HG02973 (cell line): ENCODE measurements around the gene IL31RA.
"Not testable (repeated sequence)": the region's sequence is repeated elsewhere in the genome, so short reads cannot be mapped to it uniquely, and the experiment has no call there.

Experiments
- ATAC-seq: cut with Tn5 transposase; IDR thresholded peaks from one replicate; pipeline ENCODE4 v1.9.1; 2021; ENCODE audit warnings: moderate library complexity; ENCODE audit not compliant: unreplicated experiment

The IL31RA gene

DNA sequence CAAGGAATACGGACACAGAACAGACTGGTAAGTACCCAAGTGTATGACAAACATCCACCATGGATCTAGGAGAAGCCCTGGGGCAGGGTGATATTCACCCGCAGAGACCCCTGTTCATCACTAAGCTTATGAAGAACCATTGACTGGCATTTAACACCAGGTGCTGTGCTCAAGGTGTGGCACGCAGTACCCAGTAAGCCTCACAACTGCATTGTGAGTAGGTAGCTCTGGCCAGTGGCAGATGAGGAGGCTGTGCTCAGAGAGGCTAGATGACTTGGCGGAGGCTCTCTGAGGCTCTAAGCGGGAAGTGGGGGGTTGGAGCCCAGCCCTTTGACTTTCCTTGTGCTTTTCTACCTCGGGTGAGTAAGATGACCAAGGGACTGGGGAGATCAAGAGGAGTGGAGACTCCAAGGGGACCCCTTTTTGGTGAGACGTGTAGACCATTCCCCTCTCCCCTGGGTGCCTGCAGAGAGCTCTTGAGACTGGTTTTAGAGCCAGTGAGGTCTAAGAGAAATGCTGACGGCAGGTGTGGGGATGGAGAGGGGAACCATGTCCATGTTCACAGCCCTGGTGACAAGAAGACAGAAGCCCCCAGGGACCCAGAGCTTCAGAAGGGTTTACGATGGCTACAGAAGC is 72.8 kb downstream of the IL31RA start:
- ATAC-seq: no peak

DNA sequence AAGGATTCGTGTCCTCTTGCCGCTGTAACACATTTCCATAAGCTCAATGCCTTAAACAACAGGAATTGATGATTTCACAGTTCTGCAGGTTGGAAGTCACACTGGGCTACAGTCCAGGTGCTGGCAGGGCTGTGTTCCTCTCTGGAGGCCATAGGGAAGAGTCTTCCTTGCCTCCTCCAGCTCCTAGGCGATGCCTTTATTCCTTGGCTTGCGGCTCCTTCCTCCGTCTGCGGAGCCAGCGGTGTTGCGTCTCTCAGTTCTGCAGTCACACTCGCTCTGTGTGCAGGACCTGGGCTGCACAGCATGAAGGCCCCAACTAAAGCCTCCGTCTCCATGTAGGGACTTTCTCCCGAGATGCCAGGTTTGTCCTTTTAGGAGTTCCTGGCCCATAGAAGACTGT is 73.6 kb downstream of the IL31RA start:
- no peak for ATAC-seq

DNA sequence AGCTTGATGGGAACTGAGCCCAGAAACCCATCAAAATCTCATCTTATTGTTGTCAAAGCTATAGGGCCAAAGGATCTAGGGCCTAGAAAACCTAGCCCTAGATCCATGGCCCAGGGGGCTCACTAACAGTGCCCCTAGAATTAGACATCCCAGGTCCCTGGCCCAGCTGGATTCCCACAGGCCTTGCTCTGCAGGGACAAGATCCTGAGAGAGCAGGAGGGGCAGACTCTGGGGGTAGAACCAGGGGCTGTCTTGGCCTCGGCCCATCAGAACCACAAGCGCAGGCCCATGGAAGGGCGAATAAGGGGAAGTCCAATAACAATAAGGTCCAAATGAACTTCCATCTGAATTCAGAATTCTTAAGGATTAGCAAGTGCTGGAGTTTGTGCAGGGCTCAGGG is 74.0 kb downstream of the IL31RA start:
- ATAC-seq: no peak

DNA sequence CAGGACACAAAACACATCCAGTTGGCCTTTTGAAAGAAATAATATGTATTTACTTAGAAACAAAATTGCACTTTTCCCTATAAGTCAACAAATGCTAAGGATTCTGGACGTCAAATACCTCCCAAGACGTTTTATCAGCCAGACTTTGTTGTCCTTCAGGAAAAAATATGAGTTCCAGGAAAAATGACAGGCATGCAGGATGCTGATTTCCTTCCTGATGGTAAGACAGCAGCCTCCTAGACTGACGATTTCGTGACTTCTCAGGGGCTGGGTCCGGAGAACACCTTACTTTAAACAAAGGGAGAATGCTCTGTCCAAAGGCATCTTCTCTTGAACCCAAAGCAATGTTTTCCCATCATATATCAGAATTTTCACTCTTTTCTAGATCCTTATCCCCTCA is 74.6 kb downstream of the IL31RA start:
- ATAC-seq: no peak

DNA sequence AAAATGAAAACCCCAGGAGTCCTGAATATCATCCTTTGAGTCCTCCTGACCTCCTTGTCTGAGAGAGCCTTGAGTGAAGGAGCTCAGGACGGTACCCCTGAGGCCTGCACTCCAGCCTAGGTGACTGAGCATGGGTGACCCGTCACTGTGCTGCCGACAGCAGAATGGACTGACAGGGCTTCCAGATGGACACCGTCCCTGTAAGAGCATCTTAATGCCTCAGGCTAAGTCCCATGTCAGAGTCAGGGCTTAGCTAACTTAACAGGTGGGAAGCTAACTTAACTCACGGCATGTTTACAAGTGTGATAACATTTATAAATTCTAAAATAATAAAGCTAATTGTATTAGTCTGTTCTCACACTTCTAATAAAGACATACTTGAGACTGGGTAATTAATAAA is 75.3 kb downstream of the IL31RA start:
- no peak for ATAC-seq

DNA sequence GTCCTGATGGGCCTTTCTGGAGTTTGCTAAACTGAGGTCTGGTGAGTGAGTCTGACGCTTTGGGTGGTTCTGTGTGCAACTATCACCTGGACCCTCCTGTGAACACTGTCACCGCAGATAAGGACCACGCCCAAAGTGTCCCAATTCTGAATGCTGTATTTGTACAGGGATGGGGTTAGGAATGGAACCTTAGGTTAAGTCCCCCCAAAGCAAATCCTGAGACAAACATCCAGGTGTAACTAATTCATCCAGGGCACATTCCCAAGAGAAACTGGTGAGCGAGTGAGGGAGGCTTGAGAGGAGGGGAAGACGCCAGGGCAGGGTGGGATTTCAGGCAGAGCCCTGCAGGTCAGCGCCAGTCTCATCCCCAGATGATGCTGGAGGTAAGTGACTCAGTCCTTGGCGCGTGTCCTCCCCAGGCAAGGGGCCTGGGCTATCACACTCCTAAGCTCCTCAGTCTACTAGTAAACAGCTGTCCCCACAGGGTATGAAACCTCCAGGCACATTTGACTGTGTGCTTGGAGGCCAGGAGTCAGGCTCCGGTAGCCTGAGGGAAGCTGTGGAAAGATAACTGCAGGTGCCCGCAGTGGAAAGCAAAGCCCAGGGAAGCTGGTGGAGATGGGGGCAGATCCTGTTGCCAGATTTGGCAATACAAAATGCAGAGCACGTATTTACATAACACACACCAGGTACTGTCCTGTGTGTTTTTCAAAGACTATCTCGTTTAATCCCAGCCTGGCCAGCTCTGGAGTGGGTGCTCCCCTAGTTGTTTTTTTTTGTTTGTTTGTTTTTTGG is 76.9 kb downstream of the IL31RA start:
- ATAC-seq: no peak

DNA sequence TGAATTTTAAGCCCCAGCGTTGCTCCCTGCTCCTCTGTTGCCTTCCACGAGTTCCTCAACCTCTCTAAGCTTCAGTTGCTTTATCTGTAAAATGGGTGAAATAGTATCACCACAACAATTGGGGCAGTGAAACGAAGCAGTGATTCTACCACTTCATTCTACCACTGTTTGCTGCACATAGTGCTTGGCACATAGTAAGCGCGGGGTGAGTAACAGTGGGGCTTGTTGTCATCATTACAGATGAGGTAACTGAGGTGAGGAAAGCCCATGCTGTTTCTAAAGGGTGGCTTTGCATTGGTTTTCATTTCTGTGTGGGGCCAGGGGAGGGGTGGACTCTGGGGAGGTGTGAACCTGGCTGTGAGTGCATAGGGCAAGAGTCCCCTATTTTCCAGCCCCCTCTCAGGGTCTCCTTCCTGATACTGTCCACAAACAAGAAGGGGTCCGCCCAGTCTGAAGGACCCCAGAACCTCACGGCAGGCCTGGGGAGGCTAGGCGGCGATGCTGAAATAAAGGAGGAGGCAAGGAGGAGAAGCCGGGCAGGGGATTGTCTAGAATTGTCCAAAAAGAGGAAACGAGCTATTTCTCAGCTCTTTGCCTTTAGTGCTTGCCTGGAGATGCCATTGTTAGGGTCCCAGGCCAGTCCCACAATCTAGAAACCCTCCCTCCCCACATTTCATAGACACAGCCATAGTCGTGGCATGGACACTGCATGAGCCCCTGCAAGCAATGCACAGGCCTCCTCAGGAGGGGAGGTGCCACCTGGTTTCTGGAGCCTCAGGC is 78.1 kb downstream of the IL31RA start:
- ATAC-seq: no peak

DNA sequence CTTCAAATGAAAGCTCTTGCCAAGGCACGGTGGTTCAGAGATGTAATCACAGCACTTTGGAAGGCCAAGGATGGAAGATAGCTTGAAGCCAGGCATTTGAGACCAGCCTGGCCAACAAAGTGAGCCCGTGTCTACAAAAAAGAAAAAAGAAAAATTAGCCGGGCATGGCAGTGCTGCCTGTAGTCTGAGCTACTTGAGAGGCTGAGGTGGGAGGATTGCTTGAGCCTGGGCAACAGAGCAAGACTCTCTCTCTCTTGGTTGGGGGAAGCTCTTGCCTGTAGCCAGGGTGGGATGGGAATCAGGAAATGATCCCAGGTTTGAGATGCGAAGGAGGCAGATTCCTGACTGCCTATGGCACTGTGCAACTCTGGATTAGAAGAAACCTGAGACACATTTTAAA is 81.5 kb downstream of the IL31RA start:
- ATAC-seq: no peak

DNA sequence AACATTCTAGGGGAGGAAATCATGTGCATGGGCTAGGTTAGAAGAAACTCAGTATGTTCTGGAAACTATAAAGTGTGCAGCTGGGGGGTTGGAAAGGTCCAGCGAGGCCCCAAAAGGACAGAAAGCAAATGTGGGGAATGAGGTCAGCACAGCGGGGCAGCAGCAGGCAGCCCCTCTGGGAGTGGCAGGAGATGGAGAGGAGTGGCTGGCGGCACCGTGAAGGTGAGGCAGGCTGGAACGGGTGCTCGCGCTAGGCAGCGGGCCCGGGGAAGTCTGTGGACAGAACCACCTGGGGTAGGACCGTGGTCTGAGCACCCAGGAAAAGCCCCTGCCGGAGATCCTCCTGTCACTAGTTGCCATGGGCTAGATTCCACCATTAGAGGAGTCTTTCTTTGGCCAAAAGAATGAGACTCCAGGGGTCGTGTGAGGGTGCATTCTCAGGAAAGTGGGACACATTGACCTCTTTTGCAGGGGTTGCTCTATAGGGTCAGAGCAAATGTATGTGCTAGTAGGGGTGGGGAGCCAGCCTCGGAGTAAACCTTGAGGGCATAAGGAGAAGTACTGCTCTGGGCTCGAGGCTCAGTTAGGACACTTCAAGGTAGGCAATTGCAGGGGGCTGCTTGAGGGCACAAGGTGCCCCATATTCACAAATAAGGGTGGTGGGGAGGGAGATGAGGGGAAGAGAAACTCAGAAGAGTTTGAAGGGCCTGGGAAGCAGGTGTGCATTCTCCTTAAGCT is 82.4 kb downstream of the IL31RA start:
- ATAC-seq: no peak

DNA sequence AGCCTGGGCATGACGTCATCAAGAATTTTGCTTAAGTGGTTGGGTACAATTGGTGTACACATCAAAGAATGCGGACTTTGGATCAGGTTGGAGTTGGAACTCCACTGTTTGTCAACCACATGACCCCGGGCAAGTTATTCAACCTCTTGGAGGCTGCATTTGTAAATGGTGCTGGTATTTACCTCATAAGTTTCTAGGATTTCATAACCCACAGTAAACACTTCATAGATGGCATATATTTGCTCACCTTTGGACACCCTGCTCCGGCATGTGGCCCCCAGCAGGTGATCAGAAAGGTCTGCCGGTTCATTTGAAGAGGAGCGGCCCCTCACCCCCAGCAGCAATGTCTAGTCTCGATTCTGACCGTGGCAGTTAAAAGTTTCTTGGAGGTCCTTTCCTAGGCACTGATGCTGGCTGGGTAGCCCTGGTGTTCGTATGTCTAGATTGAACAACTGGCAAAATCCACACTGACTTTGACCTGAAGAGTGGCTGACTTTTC is 83.0 kb downstream of the IL31RA start:
- no peak for ATAC-seq

DNA sequence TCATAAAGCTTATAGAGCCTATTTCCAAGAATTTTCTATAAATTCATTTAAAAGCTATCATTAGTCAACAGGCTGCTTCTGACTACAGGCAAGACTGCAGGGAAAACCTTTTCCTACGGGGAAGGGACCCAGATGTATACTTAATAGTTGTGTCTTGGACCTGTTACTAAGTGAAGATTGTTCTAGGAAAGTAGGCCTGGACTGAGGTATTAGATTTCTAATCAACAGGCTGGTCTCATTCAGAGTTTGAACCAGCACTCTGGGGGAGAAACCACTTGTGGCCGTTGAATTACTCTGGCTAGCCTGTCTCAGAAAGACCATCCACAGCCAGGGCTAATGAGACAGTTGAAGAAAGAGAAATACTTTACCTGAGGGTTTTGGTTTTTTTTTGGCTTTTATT is 83.6 kb downstream of the IL31RA start:
- ATAC-seq: no peak

DNA sequence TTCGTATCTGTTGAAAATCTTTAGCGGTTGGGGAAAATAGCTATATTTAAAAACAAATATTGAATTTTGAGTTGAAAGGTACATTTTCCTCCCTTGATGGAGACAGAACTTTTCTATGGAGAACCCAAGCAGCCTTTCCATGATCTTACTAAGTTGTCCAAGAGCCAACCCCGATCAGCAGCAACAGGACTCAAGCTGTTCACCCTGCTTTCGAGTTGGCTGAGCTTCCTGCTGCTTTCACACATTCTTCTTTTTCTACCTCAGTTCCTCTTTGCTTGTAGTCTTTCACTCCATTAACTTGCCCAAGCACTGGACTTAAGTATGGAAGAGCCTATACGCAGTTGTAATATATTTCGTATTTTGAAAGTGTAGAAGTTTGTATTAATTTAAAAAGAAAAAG is 84.2 kb downstream of the IL31RA start:
- no peak for ATAC-seq

DNA sequence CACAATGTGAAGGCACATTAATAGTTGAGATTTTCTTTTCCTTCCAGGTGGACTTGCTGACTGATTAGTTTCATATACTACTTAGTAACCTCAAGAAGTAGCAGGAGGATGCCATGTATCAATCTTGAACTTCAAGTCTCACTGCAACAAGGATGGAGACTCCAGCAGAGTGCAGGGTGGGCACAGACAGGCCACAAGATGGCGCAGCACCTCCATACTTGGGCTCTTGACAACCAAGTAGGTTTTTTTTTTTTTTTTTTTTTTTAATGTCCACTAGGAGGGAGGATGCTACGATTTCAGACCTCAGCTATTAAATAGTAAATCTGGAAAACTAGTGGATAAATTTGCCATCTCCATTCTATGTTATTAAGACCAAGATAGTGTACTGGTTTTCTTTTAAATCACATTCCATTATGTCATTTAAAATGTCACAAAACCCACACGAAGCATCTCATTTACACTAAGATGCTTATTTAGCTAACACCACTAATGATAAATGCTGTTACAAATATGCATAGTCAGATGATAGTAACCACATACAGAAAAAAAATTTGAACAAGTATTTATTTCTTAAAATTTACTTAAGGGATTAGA is 85.0 kb downstream of the IL31RA start:
- ATAC-seq: peak; percentile 64

DNA sequence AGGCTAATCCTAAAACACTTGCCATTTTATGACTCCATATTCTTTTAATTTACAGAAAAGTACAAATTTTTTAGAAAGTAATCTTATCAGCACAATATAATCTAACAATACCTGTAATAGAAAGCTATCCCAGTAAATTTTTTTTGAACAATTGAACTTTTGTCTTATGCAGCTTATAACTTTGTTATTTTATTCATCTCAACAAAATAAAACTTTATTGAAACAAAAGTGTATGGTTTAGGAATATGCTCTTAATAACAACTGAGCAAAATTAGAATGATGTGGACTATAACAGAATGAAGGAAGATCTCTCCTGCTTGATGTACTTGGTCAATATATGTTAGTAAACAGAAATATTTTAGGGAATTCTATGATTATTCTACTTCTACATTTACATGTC is 86.4 kb downstream of the IL31RA start:
- not testable (repeated sequence) for ATAC-seq

DNA sequence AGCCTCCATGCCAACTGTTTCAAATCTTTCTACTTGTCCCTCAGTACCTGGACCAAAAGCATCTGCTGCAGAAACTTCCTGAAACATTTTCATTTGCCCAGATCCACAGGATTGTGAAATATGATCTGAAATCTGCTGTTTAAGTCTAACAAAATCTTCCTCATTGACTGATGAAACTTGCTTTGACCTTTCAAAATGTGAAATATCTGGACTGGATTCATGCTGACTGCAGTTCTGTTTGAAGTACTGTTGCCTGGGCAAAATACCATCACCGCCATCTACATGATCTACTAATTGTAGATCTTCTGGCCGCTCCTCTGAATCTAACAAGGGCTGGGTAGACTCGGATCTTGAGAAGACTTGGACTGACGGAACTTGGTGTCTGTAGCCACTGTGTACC is 90.0 kb downstream of the IL31RA start:
- ATAC-seq: not testable (repeated sequence)

DNA sequence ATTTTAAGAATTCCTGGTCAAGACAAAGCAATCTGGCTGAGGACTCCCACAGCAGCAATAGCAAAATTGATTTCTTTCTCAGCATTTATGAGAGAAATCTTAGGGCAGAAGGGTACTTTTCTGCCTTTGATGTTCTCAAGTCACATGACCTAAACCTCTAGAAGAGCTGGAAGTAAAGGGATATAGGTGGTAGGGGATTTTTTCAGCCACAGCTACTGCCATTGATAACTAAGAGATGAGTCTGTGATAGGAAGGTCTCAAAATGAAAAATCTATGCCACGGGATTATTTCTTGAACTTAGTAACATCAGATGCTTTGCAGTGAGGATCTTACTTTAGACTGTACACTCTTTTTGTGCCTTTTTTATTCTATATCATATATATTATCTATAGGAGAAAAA is 108.1 kb downstream of the IL31RA start:
- ATAC-seq: no peak

DNA sequence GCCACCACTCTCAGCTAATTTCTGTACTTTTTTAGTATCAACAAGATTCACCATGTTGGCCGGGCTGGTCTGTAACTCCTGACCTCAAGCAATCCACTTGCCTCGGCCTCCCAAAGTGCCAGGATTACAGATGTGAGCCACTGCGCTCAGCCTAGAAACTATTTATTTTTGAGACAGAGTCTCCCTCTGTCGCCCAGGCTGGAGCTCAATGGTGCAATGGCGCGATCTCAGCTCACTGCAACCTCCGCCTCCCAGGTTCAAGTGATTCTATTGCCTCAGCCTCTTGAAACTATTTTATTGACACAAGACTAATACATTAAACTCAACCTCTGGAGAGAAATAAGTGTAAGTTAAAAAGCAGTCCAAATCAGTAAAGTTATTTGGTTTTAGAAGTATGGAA is 109.6 kb downstream of the IL31RA start:
- no peak for ATAC-seq

DNA sequence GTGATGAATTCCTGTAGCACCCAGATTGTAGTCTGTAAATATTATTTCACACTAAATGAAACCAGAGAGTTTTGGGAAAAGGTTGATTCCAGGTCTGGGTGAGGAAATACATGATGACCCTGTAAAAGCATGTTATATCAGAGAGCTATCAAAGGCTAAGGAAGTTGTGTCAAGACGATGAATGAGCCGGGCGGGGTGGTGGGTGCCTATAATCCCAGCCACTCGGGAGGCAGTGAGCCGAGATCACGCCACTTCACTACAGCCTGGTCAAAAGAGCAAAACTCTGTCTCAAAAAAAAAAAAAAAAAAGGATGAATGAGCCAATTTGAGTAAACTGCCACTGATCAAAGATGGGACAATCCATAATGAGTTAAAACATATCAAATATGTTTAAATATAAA is 114.4 kb downstream of the IL31RA start:
- no peak for ATAC-seq

DNA sequence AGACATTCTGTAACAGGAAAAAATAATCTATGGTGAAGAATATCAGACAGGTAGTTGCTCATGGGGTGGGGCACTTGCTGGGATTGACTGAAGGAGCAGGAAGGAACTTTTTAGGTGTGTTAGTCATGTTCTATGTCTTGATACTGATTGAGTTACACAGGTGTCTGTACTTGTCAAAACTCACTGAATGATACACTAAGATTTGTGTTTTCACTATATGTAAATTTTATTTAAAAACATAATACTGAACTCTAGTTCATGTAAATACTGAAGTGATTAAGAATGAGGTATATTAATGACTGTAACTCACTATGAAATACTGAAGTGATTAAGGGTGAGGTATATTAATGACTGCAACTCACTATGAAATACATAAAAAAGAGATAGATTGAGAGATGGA is 115.1 kb downstream of the IL31RA start:
- ATAC-seq: no peak

DNA sequence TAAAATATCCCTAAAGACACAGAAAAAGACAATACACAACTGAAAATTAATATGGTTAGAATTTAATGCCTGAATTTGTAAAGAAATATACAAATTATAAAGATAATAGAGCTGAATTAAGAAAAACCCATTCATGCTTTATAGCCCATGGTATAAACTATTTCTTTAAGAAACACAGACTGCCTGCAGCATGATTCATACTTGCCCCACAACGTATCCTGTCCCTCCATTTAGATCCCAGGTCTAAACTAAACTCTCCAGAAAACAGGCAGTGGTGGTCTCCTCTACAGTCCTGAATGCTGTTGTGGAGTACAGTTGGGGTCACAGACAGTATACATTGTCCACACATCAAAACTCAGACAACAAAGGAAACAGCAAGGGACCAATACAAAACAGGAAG is 118.8 kb downstream of the IL31RA start:
- ATAC-seq: no peak
